GM12892 (cell line): Measurements from ENCODE around the gene GDF9.

Source experiments
- DNase-seq: peaks from one replicate; pipeline ENCODE4 v3.0.0; 2011; ENCODE audit not compliant: insufficient read length
- FAIRE-seq: peaks from 2 replicates; lab custom pipeline; 2011; peaks lifted over from hg19 to GRCh38; lab: Jason Lieb, UNC
- POLR2A ChIP-seq: IDR thresholded peaks from 2 replicates; pipeline ENCODE4 v1.6.1; 2011; ENCODE audit warnings: low read depth, low read length, control low read depth
- POLR2AphosphoS5 ChIP-seq: IDR thresholded peaks from 2 replicates; pipeline ENCODE4 v1.6.1; 2011; ENCODE audit warnings: low read depth, low read length, control low read depth
- TAF1 ChIP-seq: IDR thresholded peaks from 2 replicates; pipeline ENCODE4 v1.6.1; 2011; ENCODE audit warnings: low read depth, mild to moderate bottlenecking, control low read depth, low read length, borderline replicate concordance

The GDF9 gene

GRCh38 chr5:132887283-132887682 is 21.0 kb upstream of the GDF9 start:
- FAIRE-seq (no peak), DNase-seq (no peak)

GRCh38 chr5:132886064-132886823 is 20.0 kb upstream of the GDF9 start:
- FAIRE-seq: no peak
- no peak for TF ChIP-seq TAF1
- TF ChIP-seq POLR2A: no peak
- TF ChIP-seq POLR2AphosphoS5: no peak
- no peak for DNase-seq

More at GRCh38 chr5:132887283-132887682, 21.0 kb upstream of the GDF9 start:
- TF ChIP-seq POLR2AphosphoS5 (no peak), TAF1 (no peak), POLR2A (no peak)

GRCh38 chr5:132884548-132884947 is 18.3 kb upstream of the GDF9 start:
- no peak for TF ChIP-seq POLR2A
- no peak for TF ChIP-seq POLR2AphosphoS5
- TF ChIP-seq TAF1: no peak
- no peak for FAIRE-seq
- no peak for DNase-seq

GRCh38 chr5:132883261-132883834 is 17.1 kb upstream of the GDF9 start:
- DNase-seq (no peak), FAIRE-seq (peak; percentile 64)
- no peak for TF ChIP-seq POLR2AphosphoS5
- TF ChIP-seq POLR2A: no peak
- no peak for TF ChIP-seq TAF1

- FAIRE-seq: no peak
- DNase-seq: no peak
- TF ChIP-seq POLR2AphosphoS5: no peak
These were observed 11.7 kb upstream of the GDF9 start for GRCh38 chr5:132877938-132878337.

- DNase-seq (no peak), FAIRE-seq (no peak)
- TF ChIP-seq POLR2A (no peak), TAF1 (no peak), POLR2AphosphoS5 (no peak)
These were observed 11.2 kb upstream of the GDF9 start for GRCh38 chr5:132877466-132877865.

GRCh38 chr5:132876020-132876759 is 9.9 kb upstream of the GDF9 start:
- TF ChIP-seq POLR2AphosphoS5 (no peak), POLR2A (no peak), TAF1 (no peak)
- FAIRE-seq (peak; percentile 42), DNase-seq (no peak)

GRCh38 chr5:132873930-132874271 is 7.6 kb upstream of the GDF9 start:
- TF ChIP-seq POLR2A: 0 out of 2 replicates have a peak, but pooled peaks have one; percentile 1
- no peak for TF ChIP-seq TAF1
- no peak for DNase-seq
- FAIRE-seq: no peak

- no peak for FAIRE-seq
- TF ChIP-seq POLR2A (0 out of 2 replicates have a peak, but pooled peaks have one; percentile 11), TAF1 (no peak), POLR2AphosphoS5 (no peak; the same call in 1 of the 2 replicates)
These were observed 7.1 kb upstream of the GDF9 start, which contains the start of gene LEAP2 for GRCh38 chr5:132873119-132873929. Gene LEAP2 (plus strand): TSS chr5:132873668. CDS start chr5:132873695, 27 bp downstream.

GRCh38 chr5:132872788-132873118 is 6.5 kb upstream of the GDF9 start:
- FAIRE-seq: no peak

More at GRCh38 chr5:132873119-132873929, 7.1 kb upstream of the GDF9 start, which contains the start of gene LEAP2:
- DNase-seq: no peak

GRCh38 chr5:132871459-132872284 is 5.4 kb upstream of the GDF9 start:
- DNase-seq (no peak), FAIRE-seq (no peak)
- TF ChIP-seq POLR2A (peak; percentile 45), POLR2AphosphoS5 (no peak)

More at GRCh38 chr5:132872788-132873118, 6.5 kb upstream of the GDF9 start:
- TF ChIP-seq TAF1 (no peak), POLR2AphosphoS5 (no peak), POLR2A (no peak)
- no peak for DNase-seq
